GM23338 (cell line): Measurements from ENCODE around the gene SPTB. TPM values are rescaled to one million over a fixed set of nuclear protein-coding genes. Genes with fewer than 3 reads are reported as not detected.

Experiments
- ATAC-seq: fragments of 200-7000 bp; cut with Tn5 transposase; 3 replicates; pipeline ENCODE4 v1.9.1; 2020
- DNase-seq: peaks from one replicate; pipeline ENCODE4 v3.0.0-alpha.2; 2015; ENCODE audit warnings: low spot score
- H2AFZ ChIP-seq: fragments of 200-600 bp; sonication (generic); 2 replicates; pipeline ENCODE4 v1.8.0; 2016; ENCODE audit warnings: antibody characterized with exemption, mild to moderate bottlenecking, moderate library complexity
- H3F3A ChIP-seq: fragments of 200-600 bp; sonication (generic); replicated peaks from 2 replicates; pipeline ENCODE4 v1.8.0; 2017; ENCODE audit warnings: antibody characterized with exemption, mixed run types, low read depth
- H3K27ac ChIP-seq: fragments of 200-600 bp; sonication (generic); 2 replicates; pipeline ENCODE4 v1.6.1; 2016; ENCODE audit warnings: low read depth
- H3K27me3 ChIP-seq: fragments of 200-600 bp; sonication (generic); 2 replicates; pipeline ENCODE4 v1.8.0; 2016; ENCODE audit warnings: mild to moderate bottlenecking, mixed run types, moderate library complexity; ENCODE audit not compliant: insufficient read depth
- H3K36me3 ChIP-seq: fragments of 200-600 bp; sonication (generic); 2 replicates; pipeline ENCODE4 v1.8.0; 2016; ENCODE audit warnings: mild to moderate bottlenecking; ENCODE audit not compliant: insufficient read depth
- H3K4me1 ChIP-seq: fragments of 200-600 bp; sonication (generic); 2 replicates; pipeline ENCODE4 v1.8.0; 2016; ENCODE audit warnings: mild to moderate bottlenecking, moderate library complexity; ENCODE audit not compliant: insufficient read depth
- H3K4me2 ChIP-seq: fragments of 200-600 bp; sonication (generic); 2 replicates; pipeline ENCODE4 v1.7.1; 2017; ENCODE audit warnings: mixed run types
- H3K4me3 ChIP-seq: fragments of 200-600 bp; sonication (generic); 2 replicates; pipeline ENCODE4 v1.6.1; 2016; ENCODE audit warnings: mixed run types
- H3K79me2 ChIP-seq: fragments of 200-600 bp; sonication (generic); replicated peaks from 2 replicates; pipeline ENCODE4 v1.8.0; 2017; ENCODE audit warnings: mild to moderate bottlenecking; ENCODE audit not compliant: insufficient read depth
- H3K9me2 ChIP-seq: fragments of 200-600 bp; sonication (generic); 2 replicates; pipeline ENCODE4 v1.8.0; 2017; ENCODE audit not compliant: insufficient read depth
- H4K20me1 ChIP-seq: fragments of 200-600 bp; sonication (generic); replicated peaks from 2 replicates; pipeline ENCODE4 v1.8.0; 2017; ENCODE audit warnings: mild to moderate bottlenecking; ENCODE audit not compliant: insufficient read depth
- H3K27ac Mint-ChIP-seq: 2 replicates; pipeline ENCODE4 v1.8.0; 2020; ENCODE audit warnings: inconsistent platforms, mild to moderate bottlenecking, moderate library complexity, mixed read lengths
- H3K27me3 Mint-ChIP-seq: 3 replicates; pipeline ENCODE4 v1.8.0; 2022; ENCODE audit warnings: low read depth, mild to moderate bottlenecking, moderate library complexity, mixed read lengths, inconsistent platforms; ENCODE audit not compliant: insufficient read depth, poor library complexity
- H3K36me3 Mint-ChIP-seq: 3 replicates; pipeline ENCODE4 v1.8.0; 2021; ENCODE audit warnings: low read depth, mild to moderate bottlenecking, inconsistent platforms, moderate library complexity, mixed read lengths
- H3K4me1 Mint-ChIP-seq: 3 replicates; pipeline ENCODE4 v1.8.0; 2020; ENCODE audit warnings: mild to moderate bottlenecking, inconsistent platforms, mixed read lengths
- H3K4me3 Mint-ChIP-seq: 3 replicates; pipeline ENCODE4 v1.8.0; 2021; ENCODE audit warnings: moderate library complexity, mild to moderate bottlenecking, inconsistent platforms, mixed read lengths
- H3K9me3 Mint-ChIP-seq: 3 replicates; pipeline ENCODE4 v1.8.0; 2020; ENCODE audit warnings: moderate library complexity, mild to moderate bottlenecking, inconsistent platforms, mixed read lengths
- POLR2AphosphoS5 ChIP-seq: IDR thresholded peaks from 2 replicates; pipeline ENCODE4 v1.6.1; 2016; ENCODE audit warnings: antibody characterized with exemption, low read depth
- REST ChIP-seq: IDR thresholded peaks from one replicate; pipeline ENCODE4 v1.6.1; 2018; ENCODE audit warnings: antibody characterized with exemption; ENCODE audit not compliant: unreplicated experiment
- ZNF462 ChIP-seq: fragments of 250-450 bp; sonication (Bioruptor Pico); IDR thresholded peaks from 2 replicates; pipeline ENCODE4 v1.5.0; 2020; ENCODE audit warnings: mild to moderate bottlenecking, moderate library complexity
- polyA plus RNA-seq: library from polyadenylated mRNA; unstranded; fragments of >200 nt; fragmentation: Nextera tagmentation; extraction: Ambion mirVana; gene quantifications from 2 replicates; pipeline ENCODE4 v1.2.1, GENCODE V29; 2016
- total RNA-seq: library from RNA; depleted of rRNA; stranded (reverse); fragments of >200 nt; shearing (Covaris generic); gene quantifications from 2 replicates; pipeline ENCODE4 v1.2.3, GENCODE V29; 2014

SPTB gene
- total and polyA plus RNA-seq, 2 experiments from 2014 or later = 1.1 to 1.9 TPM

- H3K36me3 Mint-ChIP-seq = peaks cover 2% of the 10 kb centered on the region; the same call in 1 of the 3 replicates
- peak overlapping the region; percentile 86 for H3K4me3 ChIP-seq
Measured at GRCh38 chr14:64702493-64703394, 177.0 kb downstream of the SPTB start.

GRCh38 chr14:64701660-64702059, 178.0 kb downstream of the SPTB start:
- Mint-ChIP-seq H3K27ac (peak overlapping the region; percentile 34), H3K4me1 (peaks cover 65% of the 10 kb centered on the region), H3K9me3 (no peaks in the 10 kb centered on the region), H3K4me3 (peak overlapping the region; percentile 37), H3K36me3 (no peaks in the 10 kb centered on the region), H3K27me3 (peaks cover 10% of the 10 kb centered on the region)
- ATAC-seq (peak; percentile 12), DNase-seq (peak; percentile 75)
- Histone ChIP-seq H4K20me1 (peaks cover 5% of the 10 kb centered on the region), H2AFZ (no peak overlapping the region), H3K4me3 (peak overlapping the region; percentile 86), H3F3A (peaks cover 25% of the 10 kb centered on the region; the same call in 1 of the 2 replicates), H3K36me3 (no peaks in the 10 kb centered on the region), H3K9me2 (no peaks in the 10 kb centered on the region), H3K4me1 (peaks cover 63% of the 10 kb centered on the region), H3K79me2 (peaks cover 23% of the 10 kb centered on the region), H3K4me2 (peak overlapping the region; percentile 95), H3K27me3 (peaks cover 5% of the 10 kb centered on the region; the same call in 1 of the 2 replicates), H3K27ac (peak overlapping the region; percentile 85)
- 0 out of 2 replicates have a peak, but pooled peaks have one; percentile 37 for TF ChIP-seq ZNF462 (CRISPR knock-in tag)

More at GRCh38 chr14:64702493-64703394, 177.0 kb downstream of the SPTB start:
- H3K79me2 ChIP-seq = peaks cover 34% of the 10 kb centered on the region
- Mint-ChIP-seq H3K27ac (peak overlapping the region; percentile 47), H3K9me3 (no peaks in the 10 kb centered on the region), H3K27me3 (peaks cover 13% of the 10 kb centered on the region), H3K4me1 (peaks cover 71% of the 10 kb centered on the region), H3K4me3 (peak overlapping the region; percentile 81)
- H3K36me3 ChIP-seq = no peaks in the 10 kb centered on the region
- peaks cover 5% of the 10 kb centered on the region; the same call in 1 of the 2 replicates for H3K27me3 ChIP-seq
- peaks cover 69% of the 10 kb centered on the region for H3K4me1 ChIP-seq
- ATAC-seq = peak; percentile 70
- H3F3A ChIP-seq = peaks cover 32% of the 10 kb centered on the region; the same call in 1 of the 2 replicates
- TF ChIP-seq REST (no peak), POLR2AphosphoS5 (peak; percentile 70)
- DNase-seq = peak; percentile 98
- H4K20me1 ChIP-seq = peaks cover 5% of the 10 kb centered on the region
- H3K4me2 ChIP-seq = peak overlapping the region; percentile 95
- no peaks in the 10 kb centered on the region for H3K9me2 ChIP-seq
- H2AFZ ChIP-seq = no peak overlapping the region
- H3K27ac ChIP-seq = peak overlapping the region; percentile 85
